ENCODE data around the gene SYN1.
"Not testable (repeated sequence)": the region's sequence is repeated elsewhere in the genome, so short reads cannot be mapped to it uniquely, and the experiment has no call there.

SYN1 gene

DNA sequence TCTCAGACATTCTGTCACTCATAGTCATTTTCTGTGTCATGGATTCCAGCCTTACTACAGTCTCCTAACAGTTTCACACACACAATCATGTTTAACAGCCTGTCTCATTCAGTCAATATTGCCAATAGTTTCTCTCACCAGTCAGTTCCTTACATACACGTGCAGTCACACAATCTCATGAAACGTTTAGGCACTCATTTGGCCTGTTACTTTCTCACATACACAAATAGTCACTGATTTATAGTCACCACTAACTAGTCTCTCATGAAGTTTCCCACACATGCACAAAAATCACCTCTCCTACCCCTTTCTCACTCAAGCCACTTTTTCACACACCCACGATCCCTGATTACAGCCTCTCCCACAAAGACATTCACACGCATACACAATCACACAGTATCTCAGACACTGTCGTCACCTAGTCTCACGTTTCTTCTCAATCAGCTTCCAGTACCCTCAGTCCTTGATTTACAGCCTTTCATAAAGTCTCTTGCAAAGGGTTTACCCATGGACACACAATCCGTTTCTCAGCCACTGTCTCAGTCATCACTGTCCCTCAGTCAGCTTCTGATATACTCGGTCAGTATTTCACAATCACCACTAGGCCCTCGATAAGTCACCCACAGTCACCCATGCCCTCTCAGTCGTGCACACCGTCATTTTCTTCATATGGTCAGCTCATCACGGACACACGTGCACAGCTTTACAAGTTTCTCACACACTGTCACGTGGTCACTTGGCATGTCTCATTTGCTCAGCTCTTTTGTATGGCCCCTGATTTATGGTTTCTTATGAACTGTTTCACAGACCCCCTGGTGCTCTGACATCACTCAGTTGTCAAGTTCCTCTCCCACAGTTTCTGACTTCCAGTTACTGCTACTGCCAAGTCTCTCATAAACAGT is 14.3 kb upstream of the SYN1 start:
- no peak for DNase-seq

DNA sequence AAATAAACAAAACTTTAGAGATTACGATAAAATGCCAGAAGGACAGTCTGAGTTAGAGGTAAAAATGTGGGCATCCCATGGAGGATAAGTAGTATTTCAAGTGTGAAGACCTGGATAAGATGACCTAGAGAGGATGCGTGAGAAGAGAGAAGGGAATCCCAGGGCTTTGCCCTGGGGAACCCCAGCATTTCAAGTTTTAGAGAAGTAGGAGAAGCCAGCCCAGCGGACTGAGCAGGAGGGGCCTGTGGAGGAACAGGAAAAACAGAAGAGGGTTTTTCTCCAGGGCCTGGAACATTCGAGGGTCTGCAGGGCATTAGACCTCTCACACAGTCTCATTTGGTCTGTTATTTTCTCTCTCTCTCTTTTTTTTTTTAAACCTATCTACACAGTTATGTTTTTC is 13.0 kb upstream of the SYN1 start:
- no peak for DNase-seq

DNA sequence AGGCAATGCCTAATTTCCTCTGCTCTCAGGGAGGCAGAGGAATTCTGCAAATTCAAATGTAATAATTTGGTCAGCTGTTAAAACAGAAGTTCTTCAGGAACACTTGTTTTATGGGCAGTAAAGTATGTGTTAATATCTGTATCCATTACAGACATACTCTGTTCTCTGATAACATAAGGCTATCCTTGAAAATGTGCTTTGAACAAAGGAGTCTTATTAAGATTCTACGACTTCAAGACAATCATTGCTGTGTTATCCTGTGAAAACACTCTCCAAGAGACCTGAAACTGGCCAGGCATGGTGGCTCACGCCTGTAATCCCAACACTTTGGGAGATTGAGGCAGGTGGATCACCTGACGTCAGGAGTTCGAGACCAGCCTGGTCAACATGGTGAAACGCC is 12.0 kb upstream of the SYN1 start:
- no peak for DNase-seq

GRCh38 chrX:47629419-47630200 is 10.0 kb upstream of the SYN1 start, which contains the start of gene CFP:
CFP (minus strand) TSS chrX:47629930; CDS start chrX:47629844, 86 bp downstream.
- no peak for DNase-seq

GRCh38 chrX:47628982-47629381 is 9.3 kb upstream of the SYN1 start:
- no peak for DNase-seq

DNA sequence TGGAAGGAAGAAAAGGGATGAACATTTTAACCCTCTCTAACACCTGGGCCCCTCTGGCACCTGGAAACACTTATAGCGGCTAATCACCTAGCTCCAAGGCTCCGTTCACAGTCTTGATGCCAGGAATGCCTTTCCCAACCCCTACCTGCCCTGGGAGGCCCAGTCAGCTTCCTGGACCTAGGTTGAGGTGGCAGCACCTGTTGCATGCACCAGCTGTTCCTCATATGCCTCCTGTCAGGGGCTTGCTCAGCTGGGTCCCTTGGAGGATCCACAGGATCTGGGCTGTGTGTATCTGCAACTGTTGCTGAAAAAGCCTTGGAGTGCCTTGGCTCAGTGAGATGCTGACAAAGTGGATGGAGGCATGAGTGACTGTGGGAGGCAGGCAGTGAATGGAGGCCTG is 5.7 kb upstream of the SYN1 start:
- DNase-seq, result no peak

- peak; percentile 69 for DNase-seq
Observed at GRCh38 chrX:47623540-47624027, 3.9 kb upstream of the SYN1 start.

DNA sequence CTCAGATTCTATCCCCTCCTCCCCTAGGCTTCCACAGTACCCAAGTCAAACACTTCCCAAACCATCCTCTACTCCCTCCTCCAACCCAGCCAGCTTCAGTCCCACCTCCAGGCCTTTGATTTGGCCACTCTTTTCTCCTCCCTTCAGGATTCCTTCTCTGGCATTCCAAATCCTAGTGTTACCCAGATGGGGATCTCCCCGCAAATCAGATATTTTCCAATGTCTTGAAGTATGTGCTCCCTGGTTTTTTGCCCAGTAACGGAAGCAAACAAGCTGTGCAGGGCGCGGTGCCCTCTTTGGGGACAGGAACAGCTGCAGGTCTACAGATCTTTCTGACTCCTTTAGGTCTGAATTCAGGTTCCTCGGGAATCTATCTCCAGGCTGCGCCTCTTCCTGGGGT is 2.2 kb upstream of the SYN1 start:
- DNase-seq, result no peak

DNA sequence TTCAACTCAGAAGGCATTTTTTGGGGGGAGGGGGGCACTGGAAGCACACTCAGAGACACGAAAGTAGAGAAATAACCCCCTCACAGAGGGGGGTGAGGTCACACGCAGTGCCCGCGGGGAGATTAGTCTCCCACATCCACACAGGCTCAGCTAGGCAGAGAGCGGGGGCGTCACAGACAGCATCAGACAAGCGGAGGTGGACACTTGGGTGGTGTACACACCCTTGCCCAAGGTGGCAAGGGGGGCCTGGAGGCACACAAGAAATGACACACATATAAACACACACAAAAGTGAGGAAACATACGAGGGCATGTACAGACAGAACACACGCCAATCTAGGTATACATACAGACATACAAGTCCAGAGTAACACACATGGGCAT is 637 bp upstream of the SYN1 start:
- no peak for DNase-seq

- no peak for DNase-seq
Observed at GRCh38 chrX:47618923-47619485, 653 bp downstream of the SYN1 start.

DNA sequence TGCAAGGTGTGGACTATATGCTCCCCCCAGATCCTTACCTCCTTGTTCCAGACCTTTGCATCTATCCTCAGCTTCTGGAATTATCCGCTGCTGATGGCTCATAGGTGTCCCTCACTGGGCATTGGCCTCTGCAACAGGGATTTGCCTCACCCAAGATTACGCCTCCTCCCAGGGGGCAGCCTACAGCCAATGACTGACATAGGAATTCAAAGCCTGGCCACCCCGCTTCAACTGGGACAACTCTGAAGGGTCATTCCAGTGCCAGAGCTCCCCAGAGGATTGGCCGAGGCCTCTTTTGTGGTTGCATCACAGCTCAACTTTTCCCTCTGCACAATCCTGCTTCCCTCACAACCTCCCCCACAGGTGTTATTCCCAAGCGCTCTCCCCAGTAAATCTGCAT is 5.0 kb downstream of the SYN1 start:
- no peak for DNase-seq

GRCh38 chrX:47613082-47613481 is 6.6 kb downstream of the SYN1 start:
- no peak for DNase-seq

DNA sequence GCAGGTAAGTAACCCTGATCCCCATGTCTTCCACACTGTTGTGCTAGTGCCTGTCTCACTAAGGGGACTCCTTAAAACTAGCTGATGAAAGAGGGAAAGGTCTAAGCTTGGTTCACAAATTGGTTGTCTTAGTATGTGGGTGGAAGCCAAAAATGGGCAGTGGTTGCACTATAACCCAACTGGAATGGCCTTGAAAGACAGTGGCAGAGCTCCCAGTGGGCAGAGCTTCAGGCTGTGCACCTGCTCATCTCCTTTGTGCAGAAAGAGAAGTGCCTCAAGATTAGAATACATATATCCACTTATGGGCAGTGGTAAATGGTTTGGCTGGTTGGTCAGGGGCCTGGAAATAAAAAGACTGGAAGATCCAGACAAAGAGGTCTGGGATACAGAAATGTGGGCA is 7.2 kb downstream of the SYN1 start:
- DNase-seq, result no peak

- no peak for DNase-seq
Observed at GRCh38 chrX:47611926-47612325, 7.7 kb downstream of the SYN1 start.

- DNase-seq, result no peak
Observed at GRCh38 chrX:47611489-47611888, 8.2 kb downstream of the SYN1 start.

DNA sequence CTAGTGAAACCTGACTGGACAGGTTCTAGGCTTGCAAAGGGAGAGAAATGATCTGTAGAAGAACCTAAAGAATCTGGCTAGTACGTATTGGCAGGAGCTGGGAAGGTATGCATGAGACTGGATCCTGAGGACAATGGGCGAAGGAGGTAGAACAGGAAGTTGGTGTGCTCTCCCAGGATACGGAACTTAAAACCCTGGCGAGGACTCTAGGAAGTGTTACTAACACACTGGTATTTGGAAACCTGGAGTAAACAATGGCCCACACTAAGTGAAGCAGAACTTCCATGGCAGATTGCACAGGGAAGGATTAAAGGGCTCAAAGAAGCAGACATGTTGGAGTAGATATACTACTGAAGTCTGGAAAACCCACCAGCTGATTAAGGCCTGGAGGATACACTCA is 9.1 kb downstream of the SYN1 start:
- no peak for DNase-seq

DNA sequence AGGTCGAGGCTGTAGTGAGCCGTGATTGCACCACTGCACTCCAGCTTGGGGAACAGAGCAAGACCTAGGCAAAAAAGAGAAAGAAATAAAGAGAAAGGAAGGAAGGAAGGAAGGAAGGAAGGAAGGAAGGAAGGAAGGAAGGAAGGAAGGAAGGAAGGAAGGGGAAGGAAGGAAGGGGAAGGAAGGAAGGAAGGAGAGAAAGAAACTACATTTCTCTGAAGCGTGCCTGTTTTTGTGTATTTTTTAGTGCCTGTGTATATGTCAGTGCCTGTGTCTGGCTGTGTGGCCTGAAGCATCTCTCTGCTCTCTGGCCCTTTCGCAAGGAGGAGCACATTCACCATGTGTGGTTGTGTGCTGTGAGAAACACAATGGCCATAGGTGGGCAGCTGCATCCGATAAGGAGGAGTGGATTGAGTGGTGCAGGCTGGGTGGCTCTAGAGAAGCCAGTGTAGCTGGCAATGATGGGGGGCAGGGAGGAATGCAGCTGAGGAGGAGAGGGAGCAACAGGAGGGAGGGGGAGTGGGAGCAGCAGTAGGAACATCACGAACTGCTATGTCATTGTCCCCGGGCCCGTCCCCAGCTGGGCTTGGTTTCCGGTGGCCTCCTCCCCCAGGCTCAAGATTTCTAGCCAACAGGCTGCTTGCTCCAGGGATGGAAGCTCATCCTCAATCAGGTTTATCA is 11.4 kb downstream of the SYN1 start:
- DNase-seq, result no peak

GRCh38 chrX:47607091-47607490 is 12.6 kb downstream of the SYN1 start:
- DNase-seq, result no peak

GRCh38 chrX:47605024-47605423 is 14.6 kb downstream of the SYN1 start:
- DNase-seq, result no peak

DNA sequence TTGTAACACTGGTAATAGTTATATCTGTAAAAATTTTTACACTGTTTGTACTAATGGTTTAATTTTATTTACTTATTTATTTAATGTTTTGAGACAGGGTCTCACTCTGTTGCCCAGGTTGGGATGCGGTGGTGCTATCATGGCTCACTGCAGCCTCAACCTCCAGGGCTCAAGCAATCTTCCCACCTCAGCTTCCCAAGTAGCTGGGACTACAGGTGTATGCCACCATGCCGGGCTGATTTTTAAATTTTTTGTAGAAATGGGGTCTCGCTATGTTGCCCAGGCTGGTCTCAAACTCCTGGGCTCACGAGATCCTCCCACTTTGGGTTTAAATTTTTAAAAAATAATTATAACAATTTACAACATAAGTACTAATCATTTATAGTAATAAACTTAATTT is 16.5 kb downstream of the SYN1 start:
- DNase-seq, result not testable (repeated sequence)

GRCh38 chrX:47597222-47597621 is 22.4 kb downstream of the SYN1 start:
- DNase-seq, result no peak

- DNase-seq, result no peak
Observed at GRCh38 chrX:47596256-47596655, 23.4 kb downstream of the SYN1 start.

GRCh38 chrX:47595716-47596251 is 23.9 kb downstream of the SYN1 start:
- DNase-seq, result no peak

All from DMS153 (cell line).